SJCRH30 (cell line): ENCODE measurements around the gene SLC35D2. TPM values are rescaled to one million over a fixed set of nuclear protein-coding genes. Genes with fewer than 3 reads are reported as not detected.
"Not testable (repeated sequence)": the region's sequence is repeated elsewhere in the genome, so short reads cannot be mapped to it uniquely, and the experiment has no call there.

Experiments used
- DNase-seq, 2 experiments: peaks; one replicate each; pipeline ENCODE4 v3.0.0-alpha.2; 2015 to 2020
- H3K27ac ChIP-seq: fragments of 250-450 bp; sonication (Bioruptor Pico); 2 replicates; pipeline ENCODE4 v1.5.1; 2020; ENCODE audit warnings: mild to moderate bottlenecking, moderate library complexity
- H3K27me3 ChIP-seq: fragments of 250-450 bp; sonication (Bioruptor Pico); 2 replicates; pipeline ENCODE4 v1.5.1; 2020; ENCODE audit warnings: mild to moderate bottlenecking, moderate library complexity
- H3K36me3 ChIP-seq: fragments of 250-450 bp; sonication (Bioruptor Pico); 2 replicates; pipeline ENCODE4 v1.5.1; 2020; ENCODE audit warnings: mild to moderate bottlenecking, moderate library complexity
- H3K4me1 ChIP-seq: fragments of 250-450 bp; sonication (Bioruptor Pico); 2 replicates; pipeline ENCODE4 v1.5.1; 2020; ENCODE audit warnings: mild to moderate bottlenecking, moderate library complexity
- H3K4me3 ChIP-seq: fragments of 250-450 bp; sonication (Bioruptor Pico); 2 replicates; pipeline ENCODE4 v1.5.1; 2020; ENCODE audit warnings: mild to moderate bottlenecking, moderate library complexity
- H3K9me3 ChIP-seq: fragments of 250-450 bp; sonication (Bioruptor Pico); replicated peaks from 2 replicates; pipeline ENCODE4 v1.5.1; 2020; ENCODE audit warnings: mild to moderate bottlenecking, moderate library complexity
- total RNA-seq: library from RNA; depleted of rRNA; stranded (reverse); fragments of >200 nt; shearing (Covaris generic); gene quantifications from 2 replicates; pipeline ENCODE4 v1.2.3, GENCODE V29; 2014

The SLC35D2 gene
- total RNA-seq, 1 experiment from 2014 or later: 0.20 TPM

- peaks cover 3% of the 10 kb centered on the region; the same call in 1 of the 2 replicates for H3K4me1 ChIP-seq
- no peak overlapping the region for H3K4me3 ChIP-seq
- no peak for DNase-seq
- no peak overlapping the region for H3K27ac ChIP-seq
- no peaks in the 10 kb centered on the region for H3K9me3 ChIP-seq
- H3K36me3 ChIP-seq: no peaks in the 10 kb centered on the region
- H3K27me3 ChIP-seq: no peaks in the 10 kb centered on the region
Observed at GRCh38 chr9:96321515-96321914, 62.0 kb downstream of the SLC35D2 start.

- no peaks in the 10 kb centered on the region for H3K27me3 ChIP-seq
- no peaks in the 10 kb centered on the region for H3K9me3 ChIP-seq
- peak in 1 of 2 experiments; percentile 23 for DNase-seq
Observed at GRCh38 chr9:96320749-96321280, 62.7 kb downstream of the SLC35D2 start.

GRCh38 chr9:96318921-96319565, 64.5 kb downstream of the SLC35D2 start:
- DNase-seq: no peak
- no peaks in the 10 kb centered on the region for H3K36me3 ChIP-seq

More at GRCh38 chr9:96320749-96321280, 62.7 kb downstream of the SLC35D2 start:
- Histone ChIP-seq H3K27ac (no peak overlapping the region), H3K4me1 (peaks cover 3% of the 10 kb centered on the region; the same call in 1 of the 2 replicates), H3K36me3 (no peaks in the 10 kb centered on the region), H3K4me3 (no peak overlapping the region)

GRCh38 chr9:96317335-96317980, 66.1 kb downstream of the SLC35D2 start:
- Histone ChIP-seq H3K36me3 (no peaks in the 10 kb centered on the region), H3K4me3 (no peak overlapping the region), H3K27ac (no peak overlapping the region), H3K4me1 (peaks cover 3% of the 10 kb centered on the region; the same call in 1 of the 2 replicates), H3K27me3 (no peaks in the 10 kb centered on the region), H3K9me3 (peaks cover 6% of the 10 kb centered on the region)
- DNase-seq: peak; percentile 55 to 84

More at GRCh38 chr9:96318921-96319565, 64.5 kb downstream of the SLC35D2 start:
- H3K27ac ChIP-seq: no peak overlapping the region
- no peaks in the 10 kb centered on the region for H3K9me3 ChIP-seq
- H3K27me3 ChIP-seq: no peaks in the 10 kb centered on the region
- H3K4me1 ChIP-seq: peaks cover 3% of the 10 kb centered on the region; the same call in 1 of the 2 replicates
- H3K4me3 ChIP-seq: no peak overlapping the region

- no peak overlapping the region for H3K4me3 ChIP-seq
- no peaks in the 10 kb centered on the region for H3K36me3 ChIP-seq
- no peaks in the 10 kb centered on the region for H3K4me1 ChIP-seq
- no peak overlapping the region for H3K27ac ChIP-seq
- peaks cover 12% of the 10 kb centered on the region for H3K9me3 ChIP-seq
- H3K27me3 ChIP-seq: no peaks in the 10 kb centered on the region
- DNase-seq: no peak
Observed at GRCh38 chr9:96309850-96310249, 73.7 kb downstream of the SLC35D2 start.

GRCh38 chr9:96306958-96307357, 76.6 kb downstream of the SLC35D2 start:
- not testable (repeated sequence) for H3K4me1 ChIP-seq, H3K27ac ChIP-seq, H3K27me3 ChIP-seq, DNase-seq, H3K36me3 ChIP-seq, H3K9me3 ChIP-seq, H3K4me3 ChIP-seq

- Histone ChIP-seq H3K27ac (no peak overlapping the region), H3K36me3 (no peaks in the 10 kb centered on the region), H3K4me3 (no peak overlapping the region), H3K4me1 (no peaks in the 10 kb centered on the region), H3K9me3 (peaks cover 4% of the 10 kb centered on the region), H3K27me3 (no peaks in the 10 kb centered on the region)
- DNase-seq: no peak
Observed at GRCh38 chr9:96305171-96305570, 78.3 kb downstream of the SLC35D2 start.

- H3K27me3 ChIP-seq: no peaks in the 10 kb centered on the region
- no peaks in the 10 kb centered on the region for H3K36me3 ChIP-seq
- no peak for DNase-seq
- H3K9me3 ChIP-seq: no peaks in the 10 kb centered on the region; the same call in 1 of the 2 replicates
- no peak overlapping the region for H3K27ac ChIP-seq
- peaks cover 5% of the 10 kb centered on the region; the same call in 1 of the 2 replicates for H3K4me1 ChIP-seq
- no peak overlapping the region for H3K4me3 ChIP-seq
Observed at GRCh38 chr9:96304230-96304629, 79.3 kb downstream of the SLC35D2 start.

GRCh38 chr9:96302021-96302420, 81.5 kb downstream of the SLC35D2 start, which contains the start of gene HSD17B3:
Gene HSD17B3 (minus strand): TSS chr9:96302176. CDS start chr9:96302104, 72 bp downstream.
- peak; percentile 17 to 35 for DNase-seq
- H3K27ac ChIP-seq: no peak within 1 kb of the TSS
- H3K4me3 ChIP-seq: no peak within 1 kb of the TSS
- no peaks in the 10 kb centered on the region for H3K36me3 ChIP-seq
- H3K4me1 ChIP-seq: peaks cover 7% of the 10 kb centered on the region; the same call in 1 of the 2 replicates
- no peaks in the 10 kb centered on the region for H3K9me3 ChIP-seq
- H3K27me3 ChIP-seq: no peaks in the 10 kb centered on the region

- Histone ChIP-seq H3K4me1 (peaks cover 7% of the 10 kb centered on the region; the same call in 1 of the 2 replicates), H3K36me3 (no peaks in the 10 kb centered on the region), H3K9me3 (no peaks in the 10 kb centered on the region), H3K27ac (peak overlapping the region; percentile 5; the same call in 1 of the 2 replicates), H3K4me3 (no peak overlapping the region), H3K27me3 (no peaks in the 10 kb centered on the region)
- DNase-seq: peak; percentile 39 to 57
Observed at GRCh38 chr9:96299823-96300222, 83.7 kb downstream of the SLC35D2 start.

- Histone ChIP-seq H3K27ac (no peak overlapping the region), H3K4me1 (peaks cover 5% of the 10 kb centered on the region; the same call in 1 of the 2 replicates), H3K36me3 (no peaks in the 10 kb centered on the region), H3K4me3 (no peak overlapping the region), H3K27me3 (no peaks in the 10 kb centered on the region), H3K9me3 (no peaks in the 10 kb centered on the region)
- DNase-seq: no peak
Observed at GRCh38 chr9:96294159-96294545, 89.4 kb downstream of the SLC35D2 start.

- H3K4me3 ChIP-seq: no peak overlapping the region
- peak overlapping the region; percentile 2; the same call in 1 of the 2 replicates for H3K27ac ChIP-seq
- no peaks in the 10 kb centered on the region for H3K36me3 ChIP-seq
- H3K27me3 ChIP-seq: no peaks in the 10 kb centered on the region
- H3K4me1 ChIP-seq: 0 out of 2 replicates have a peak, but pooled peaks cover 4% of the 10 kb centered on the region
- peak; percentile 68 to 73 for DNase-seq
- no peaks in the 10 kb centered on the region for H3K9me3 ChIP-seq
Observed at GRCh38 chr9:96293498-96294158, 89.9 kb downstream of the SLC35D2 start.

- Histone ChIP-seq H3K4me1 (0 out of 2 replicates have a peak, but pooled peaks cover 4% of the 10 kb centered on the region), H3K27me3 (no peaks in the 10 kb centered on the region), H3K27ac (no peak overlapping the region), H3K4me3 (no peak overlapping the region), H3K9me3 (0 out of 2 replicates have a peak, but pooled peaks cover 4% of the 10 kb centered on the region), H3K36me3 (no peaks in the 10 kb centered on the region)
- no peak for DNase-seq
Observed at GRCh38 chr9:96289392-96289791, 94.1 kb downstream of the SLC35D2 start.

- no peaks in the 10 kb centered on the region for H3K27me3 ChIP-seq
- H3K4me3 ChIP-seq: no peak overlapping the region
- no peaks in the 10 kb centered on the region for H3K36me3 ChIP-seq
- no peak for DNase-seq
- 0 out of 2 replicates have a peak, but pooled peaks cover 4% of the 10 kb centered on the region for H3K9me3 ChIP-seq
- no peaks in the 10 kb centered on the region for H3K4me1 ChIP-seq
- H3K27ac ChIP-seq: no peak overlapping the region
Observed at GRCh38 chr9:96281641-96282040, 101.9 kb downstream of the SLC35D2 start.
